Activated CD8-positive, alpha-beta memory T cell treated with anti-CD3 and anti-CD28 coated beads for 24 hours (primary cell): ENCODE results near the gene TRABD2B.

Experiments
- DNase-seq: peaks from one replicate; pipeline ENCODE4 v3.0.0-alpha.2; 2020

Gene TRABD2B

GRCh38 chr1:47843781-47844557 lies 153.2 kb downstream of the TRABD2B start:
- no peak for DNase-seq

GRCh38 chr1:47843059-47843458 lies 154.1 kb downstream of the TRABD2B start:
- no peak for DNase-seq

- no peak for DNase-seq
Observed at GRCh38 chr1:47842228-47842919, 154.8 kb downstream of the TRABD2B start.

GRCh38 chr1:47841356-47841755 lies 155.8 kb downstream of the TRABD2B start:
- no peak for DNase-seq

- DNase-seq = no peak
Observed at GRCh38 chr1:47840393-47841190, 156.6 kb downstream of the TRABD2B start.

GRCh38 chr1:47839433-47839760 lies 157.8 kb downstream of the TRABD2B start:
- DNase-seq = no peak

GRCh38 chr1:47838562-47839432 lies 158.4 kb downstream of the TRABD2B start:
- no peak for DNase-seq

- no peak for DNase-seq
Observed at GRCh38 chr1:47837866-47838561, 159.2 kb downstream of the TRABD2B start.

GRCh38 chr1:47837056-47837830 lies 159.9 kb downstream of the TRABD2B start:
- DNase-seq = no peak

- no peak for DNase-seq
Observed at GRCh38 chr1:47835409-47835808, 161.8 kb downstream of the TRABD2B start.

GRCh38 chr1:47834326-47834725 lies 162.9 kb downstream of the TRABD2B start:
- no peak for DNase-seq

GRCh38 chr1:47830641-47831333 lies 166.4 kb downstream of the TRABD2B start:
- DNase-seq = no peak

- no peak for DNase-seq
Observed at GRCh38 chr1:47830021-47830420, 167.2 kb downstream of the TRABD2B start.

GRCh38 chr1:47828978-47829377 lies 168.2 kb downstream of the TRABD2B start:
- no peak for DNase-seq

GRCh38 chr1:47827109-47827508 lies 170.1 kb downstream of the TRABD2B start:
- DNase-seq = no peak

GRCh38 chr1:47824716-47825115 lies 172.5 kb downstream of the TRABD2B start:
- DNase-seq = no peak

GRCh38 chr1:47824297-47824696 lies 172.9 kb downstream of the TRABD2B start:
- no peak for DNase-seq

- no peak for DNase-seq
Observed at GRCh38 chr1:47823040-47823808, 174.0 kb downstream of the TRABD2B start.

- no peak for DNase-seq
Observed at GRCh38 chr1:47821760-47822159, 175.4 kb downstream of the TRABD2B start.

GRCh38 chr1:47819574-47819888 lies 177.7 kb downstream of the TRABD2B start:
- no peak for DNase-seq
